ENCODE data around the gene KRT7. TPM values are rescaled to one million over a fixed set of nuclear protein-coding genes. Genes with fewer than 3 reads are reported as not detected.

KRT7 gene
- total and polyA plus RNA-seq, 4 donors: 0.37 to 9.9 (median 7.0) TPM

DNA sequence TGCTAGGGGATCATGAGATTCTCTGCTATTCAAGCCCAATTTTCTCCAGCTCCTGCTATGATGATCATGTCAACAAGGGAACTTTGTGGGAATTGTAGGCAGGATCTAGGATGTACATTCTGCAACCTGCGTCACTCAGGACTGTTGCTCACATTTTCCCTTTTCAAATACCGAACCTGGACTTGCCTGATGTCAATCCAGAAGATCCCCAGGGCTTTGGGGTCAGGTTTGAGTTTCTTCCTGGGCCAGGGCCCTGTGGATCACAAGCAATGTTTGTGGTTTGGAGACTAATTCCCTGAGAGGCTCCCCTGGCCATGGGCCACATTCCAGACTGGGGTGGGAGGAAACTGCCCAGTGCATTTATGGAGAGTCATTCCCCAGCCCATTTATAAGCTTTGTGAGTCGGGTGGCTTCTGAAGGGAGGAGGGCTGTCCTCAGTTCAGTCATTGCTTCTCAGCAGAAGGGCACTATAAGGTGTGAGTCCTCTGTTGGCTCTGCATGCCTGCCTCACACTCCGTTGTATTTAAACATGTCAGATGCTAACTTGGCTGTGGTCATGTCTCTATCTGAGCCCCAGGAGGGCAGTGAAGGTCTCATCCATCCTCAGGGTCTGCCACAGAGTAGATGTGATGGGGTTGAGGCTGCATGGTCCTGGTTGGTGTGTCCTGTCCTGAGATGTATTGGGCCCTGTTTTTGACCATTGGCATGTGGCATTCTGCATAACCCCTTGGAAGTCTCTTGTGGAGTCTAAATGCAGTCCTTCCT, 47.9 kb downstream of the KRT7 start:
- no peak for DNase-seq (ENCODE audit: low spot score)
- TF ChIP-seq RAD21 (IDR thresholded peaks at IDR 0.05): no peak
- TF ChIP-seq, protein P1, sequence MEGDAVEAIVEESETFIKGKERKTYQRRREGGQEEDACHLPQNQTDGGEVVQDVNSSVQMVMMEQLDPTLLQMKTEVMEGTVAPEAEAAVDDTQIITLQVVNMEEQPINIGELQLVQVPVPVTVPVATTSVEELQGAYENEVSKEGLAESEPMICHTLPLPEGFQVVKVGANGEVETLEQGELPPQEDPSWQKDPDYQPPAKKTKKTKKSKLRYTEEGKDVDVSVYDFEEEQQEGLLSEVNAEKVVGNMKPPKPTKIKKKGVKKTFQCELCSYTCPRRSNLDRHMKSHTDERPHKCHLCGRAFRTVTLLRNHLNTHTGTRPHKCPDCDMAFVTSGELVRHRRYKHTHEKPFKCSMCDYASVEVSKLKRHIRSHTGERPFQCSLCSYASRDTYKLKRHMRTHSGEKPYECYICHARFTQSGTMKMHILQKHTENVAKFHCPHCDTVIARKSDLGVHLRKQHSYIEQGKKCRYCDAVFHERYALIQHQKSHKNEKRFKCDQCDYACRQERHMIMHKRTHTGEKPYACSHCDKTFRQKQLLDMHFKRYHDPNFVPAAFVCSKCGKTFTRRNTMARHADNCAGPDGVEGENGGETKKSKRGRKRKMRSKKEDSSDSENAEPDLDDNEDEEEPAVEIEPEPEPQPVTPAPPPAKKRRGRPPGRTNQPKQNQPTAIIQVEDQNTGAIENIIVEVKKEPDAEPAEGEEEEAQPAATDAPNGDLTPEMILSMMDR (IDR thresholded peaks at IDR 0.05; ENCODE audit: low read depth, low read length, missing input control): no peak
- no peak for TF ChIP-seq HNF4G (IDR thresholded peaks at IDR 0.05)
- TF ChIP-seq GABPA (IDR thresholded peaks at IDR 0.05 in 1 of 2, conservative IDR thresholded peaks at IDR 0.05 in 1 of 2): no peak
- TF ChIP-seq, protein P2, sequence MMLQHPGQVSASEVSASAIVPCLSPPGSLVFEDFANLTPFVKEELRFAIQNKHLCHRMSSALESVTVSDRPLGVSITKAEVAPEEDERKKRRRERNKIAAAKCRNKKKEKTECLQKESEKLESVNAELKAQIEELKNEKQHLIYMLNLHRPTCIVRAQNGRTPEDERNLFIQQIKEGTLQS (IDR thresholded peaks at IDR 0.05): no peak
- TF ChIP-seq FOXA1 (IDR thresholded peaks at IDR 0.05): no peak
- TF ChIP-seq SP1 (IDR thresholded peaks at IDR 0.05): no peak
- no peak for TF ChIP-seq HNF4A (conservative IDR thresholded peaks at IDR 0.05)
- no peak for TF ChIP-seq FOXA2 (IDR thresholded peaks at IDR 0.05)
- TF ChIP-seq, protein P3, sequence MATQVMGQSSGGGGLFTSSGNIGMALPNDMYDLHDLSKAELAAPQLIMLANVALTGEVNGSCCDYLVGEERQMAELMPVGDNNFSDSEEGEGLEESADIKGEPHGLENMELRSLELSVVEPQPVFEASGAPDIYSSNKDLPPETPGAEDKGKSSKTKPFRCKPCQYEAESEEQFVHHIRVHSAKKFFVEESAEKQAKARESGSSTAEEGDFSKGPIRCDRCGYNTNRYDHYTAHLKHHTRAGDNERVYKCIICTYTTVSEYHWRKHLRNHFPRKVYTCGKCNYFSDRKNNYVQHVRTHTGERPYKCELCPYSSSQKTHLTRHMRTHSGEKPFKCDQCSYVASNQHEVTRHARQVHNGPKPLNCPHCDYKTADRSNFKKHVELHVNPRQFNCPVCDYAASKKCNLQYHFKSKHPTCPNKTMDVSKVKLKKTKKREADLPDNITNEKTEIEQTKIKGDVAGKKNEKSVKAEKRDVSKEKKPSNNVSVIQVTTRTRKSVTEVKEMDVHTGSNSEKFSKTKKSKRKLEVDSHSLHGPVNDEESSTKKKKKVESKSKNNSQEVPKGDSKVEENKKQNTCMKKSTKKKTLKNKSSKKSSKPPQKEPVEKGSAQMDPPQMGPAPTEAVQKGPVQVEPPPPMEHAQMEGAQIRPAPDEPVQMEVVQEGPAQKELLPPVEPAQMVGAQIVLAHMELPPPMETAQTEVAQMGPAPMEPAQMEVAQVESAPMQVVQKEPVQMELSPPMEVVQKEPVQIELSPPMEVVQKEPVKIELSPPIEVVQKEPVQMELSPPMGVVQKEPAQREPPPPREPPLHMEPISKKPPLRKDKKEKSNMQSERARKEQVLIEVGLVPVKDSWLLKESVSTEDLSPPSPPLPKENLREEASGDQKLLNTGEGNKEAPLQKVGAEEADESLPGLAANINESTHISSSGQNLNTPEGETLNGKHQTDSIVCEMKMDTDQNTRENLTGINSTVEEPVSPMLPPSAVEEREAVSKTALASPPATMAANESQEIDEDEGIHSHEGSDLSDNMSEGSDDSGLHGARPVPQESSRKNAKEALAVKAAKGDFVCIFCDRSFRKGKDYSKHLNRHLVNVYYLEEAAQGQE (IDR thresholded peaks at IDR 0.05): no peak
- TF ChIP-seq RXRA (IDR thresholded peaks at IDR 0.05): no peak
- H3K9me3 ChIP-seq (ENCODE audit: control insufficient read depth in 4 of 4, low read length in 3 of 4): no peaks in the 10 kb centered on the region
- no peaks in the 10 kb centered on the region for H3K27me3 ChIP-seq (ENCODE audit: control insufficient read depth in 4 of 4, insufficient read depth in 4 of 4, low read length in 3 of 4)
- H3K4me1 ChIP-seq (ENCODE audit: control insufficient read depth in 4 of 4, insufficient read depth in 4 of 4, low read length in 3 of 4): peaks cover 0 to 2% (median 0%) of the 10 kb centered on the region in 4 donors
- H3K4me3 ChIP-seq (ENCODE audit: low read depth in 1 of 3, low read length in 3 of 3): no peak overlapping the region
- no peaks in the 10 kb centered on the region for H3K36me3 ChIP-seq (ENCODE audit: control insufficient read depth in 4 of 4, insufficient read depth in 3 of 4, low read depth in 1 of 4, low read length in 3 of 4)
- no peak overlapping the region for H3K9ac ChIP-seq (ENCODE audit: low read depth in 1 of 2, low read length in 2 of 2)
- WGBS: 79% methylated on average over 4 of the region's 4 CpGs
- peak overlapping the region in 1 of 2 donors; percentile 19 for H3K27ac ChIP-seq (ENCODE audit: low read depth in 1 of 2, low read length in 2 of 2)

DNA sequence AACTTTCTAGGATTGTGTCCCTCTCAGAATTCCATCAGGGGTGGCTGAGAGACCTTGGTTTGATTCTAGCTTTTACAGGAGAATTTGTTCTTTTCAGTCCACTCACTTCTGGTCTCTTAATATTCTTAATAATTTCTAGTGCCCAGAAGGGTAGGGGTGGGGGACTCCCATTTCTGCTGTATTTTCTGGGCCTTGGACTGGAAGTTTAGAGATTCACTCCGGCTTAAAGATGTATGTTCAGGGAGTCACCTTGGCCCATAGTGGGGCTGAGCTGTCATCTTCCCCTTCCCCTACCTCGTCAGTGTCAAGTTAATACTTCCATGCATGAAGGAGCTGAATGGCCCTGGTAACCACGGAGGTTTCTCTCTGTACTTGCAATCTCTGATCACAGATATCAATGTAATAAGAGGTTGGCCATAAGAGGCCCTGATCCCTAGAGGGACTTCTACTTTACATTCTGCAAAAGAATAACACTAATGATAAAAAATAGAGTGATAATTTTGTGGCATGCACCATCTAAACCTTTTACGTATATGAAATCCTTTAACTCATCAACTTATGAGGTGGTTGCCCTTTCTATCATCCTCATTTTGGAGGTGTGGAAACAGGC, 51.6 kb downstream of the KRT7 start:
- 76% methylated on average over 4 of the region's 4 CpGs for WGBS
- no peak for DNase-seq (ENCODE audit: low spot score)
- TF ChIP-seq YY1 (IDR thresholded peaks at IDR 0.05) (no peak), SP1 (IDR thresholded peaks at IDR 0.05) (no peak), HNF4A (conservative IDR thresholded peaks at IDR 0.05) (no peak), RAD21 (IDR thresholded peaks at IDR 0.05) (no peak), GABPA (IDR thresholded peaks at IDR 0.05 in 1 of 2, conservative IDR thresholded peaks at IDR 0.05 in 1 of 2) (no peak), HNF4G (IDR thresholded peaks at IDR 0.05) (no peak), FOXA1 (IDR thresholded peaks at IDR 0.05) (no peak), EGR1 (IDR thresholded peaks at IDR 0.05; ENCODE audit: low read depth in 2 of 2) (no peak), JUND (IDR thresholded peaks at IDR 0.05) (no peak), TAF1 (conservative IDR thresholded peaks at IDR 0.05) (no peak)
- TF ChIP-seq, protein P1 (IDR thresholded peaks at IDR 0.05; ENCODE audit: low read depth, low read length, missing input control): no peak
- TF ChIP-seq, protein P3 (IDR thresholded peaks at IDR 0.05): no peak
- TF ChIP-seq, protein P4, sequence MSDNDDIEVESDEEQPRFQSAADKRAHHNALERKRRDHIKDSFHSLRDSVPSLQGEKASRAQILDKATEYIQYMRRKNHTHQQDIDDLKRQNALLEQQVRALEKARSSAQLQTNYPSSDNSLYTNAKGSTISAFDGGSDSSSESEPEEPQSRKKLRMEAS (IDR thresholded peaks at IDR 0.05): no peak
- TF ChIP-seq, protein P2 (IDR thresholded peaks at IDR 0.05): no peak

More for the DNA sequence above, 51.6 kb downstream of the KRT7 start:
- Histone ChIP-seq H3K4me1 (ENCODE audit: control insufficient read depth in 4 of 4, insufficient read depth in 4 of 4, low read length in 3 of 4) (no peaks in the 10 kb centered on the region), H3K27me3 (ENCODE audit: control insufficient read depth in 4 of 4, insufficient read depth in 4 of 4, low read length in 3 of 4) (no peaks in the 10 kb centered on the region), H3K36me3 (ENCODE audit: control insufficient read depth in 4 of 4, insufficient read depth in 3 of 4, low read depth in 1 of 4, low read length in 3 of 4) (no peaks in the 10 kb centered on the region), H3K9ac (ENCODE audit: low read depth in 1 of 2, low read length in 2 of 2) (no peak overlapping the region), H3K4me3 (ENCODE audit: low read depth in 1 of 3, low read length in 3 of 3) (no peak overlapping the region), H3K27ac (ENCODE audit: low read depth in 1 of 2, low read length in 2 of 2) (no peak overlapping the region), H3K9me3 (ENCODE audit: control insufficient read depth in 4 of 4, low read length in 3 of 4) (no peaks in the 10 kb centered on the region)

Measured in liver (tissue), 9 donors.